HuH-7.5 (cell line): ENCODE results near the gene MYO5B.

Source experiments
- DNase-seq: peaks from one replicate; pipeline ENCODE4 v3.0.0; 2011; ENCODE audit warnings: low spot score

Gene MYO5B

DNA sequence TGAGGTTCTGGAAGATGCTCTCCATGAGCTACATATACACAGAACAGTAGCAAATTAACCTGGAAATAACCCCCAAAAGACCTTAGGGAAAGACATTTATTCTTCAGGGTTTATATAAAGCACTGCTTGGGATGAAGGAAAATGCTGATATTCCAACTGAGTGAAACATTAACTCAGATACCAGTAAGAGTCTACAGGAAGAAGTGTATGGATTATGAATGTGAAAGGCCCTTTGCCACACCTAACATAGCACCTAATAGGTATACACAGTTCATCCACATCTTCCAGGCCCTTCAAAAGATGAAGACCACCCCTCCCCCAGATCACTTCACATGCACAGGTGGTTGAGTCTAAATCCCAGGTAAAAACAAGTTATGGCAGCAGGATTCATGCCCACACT is 50.4 kb downstream of the MYO5B start:
- no peak for DNase-seq

DNA sequence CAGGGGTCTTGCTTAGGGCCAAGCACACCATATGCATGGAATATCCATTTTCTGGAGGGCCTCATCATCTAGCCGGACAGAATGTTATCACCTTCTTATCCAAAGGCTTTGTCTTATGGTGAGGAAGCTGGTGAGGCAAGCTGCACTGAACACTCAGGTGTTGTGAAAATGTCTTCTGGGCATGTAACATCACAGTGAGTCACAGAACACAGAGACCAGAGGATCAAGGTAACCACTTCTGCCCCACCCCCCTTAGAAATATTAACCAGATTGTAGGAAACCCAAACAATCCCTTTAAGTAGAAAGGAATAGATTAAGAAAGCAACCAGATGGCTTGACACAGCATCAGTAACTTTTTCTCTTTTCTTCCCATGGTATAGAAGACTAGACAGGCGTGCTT is 51.1 kb downstream of the MYO5B start:
- no peak for DNase-seq

DNA sequence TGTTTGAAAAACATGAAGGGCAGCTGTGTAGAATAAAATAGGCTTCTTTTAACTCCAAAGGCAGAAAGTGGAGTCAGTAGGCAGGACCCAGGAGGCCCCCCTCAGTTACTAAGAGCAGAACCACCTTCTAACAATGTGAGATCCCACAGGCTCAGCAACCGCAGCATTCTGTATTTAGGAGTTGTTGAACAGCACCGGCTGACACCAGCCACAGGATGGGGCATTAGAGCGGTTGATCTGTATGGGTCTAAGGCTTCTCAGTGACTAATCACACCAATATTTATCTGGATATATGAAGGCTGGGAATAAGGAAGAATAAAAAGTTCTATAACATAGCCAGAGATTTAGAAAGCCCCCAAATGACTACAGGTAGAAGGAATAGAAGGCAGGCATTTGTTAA is 51.7 kb downstream of the MYO5B start:
- no peak for DNase-seq

DNA sequence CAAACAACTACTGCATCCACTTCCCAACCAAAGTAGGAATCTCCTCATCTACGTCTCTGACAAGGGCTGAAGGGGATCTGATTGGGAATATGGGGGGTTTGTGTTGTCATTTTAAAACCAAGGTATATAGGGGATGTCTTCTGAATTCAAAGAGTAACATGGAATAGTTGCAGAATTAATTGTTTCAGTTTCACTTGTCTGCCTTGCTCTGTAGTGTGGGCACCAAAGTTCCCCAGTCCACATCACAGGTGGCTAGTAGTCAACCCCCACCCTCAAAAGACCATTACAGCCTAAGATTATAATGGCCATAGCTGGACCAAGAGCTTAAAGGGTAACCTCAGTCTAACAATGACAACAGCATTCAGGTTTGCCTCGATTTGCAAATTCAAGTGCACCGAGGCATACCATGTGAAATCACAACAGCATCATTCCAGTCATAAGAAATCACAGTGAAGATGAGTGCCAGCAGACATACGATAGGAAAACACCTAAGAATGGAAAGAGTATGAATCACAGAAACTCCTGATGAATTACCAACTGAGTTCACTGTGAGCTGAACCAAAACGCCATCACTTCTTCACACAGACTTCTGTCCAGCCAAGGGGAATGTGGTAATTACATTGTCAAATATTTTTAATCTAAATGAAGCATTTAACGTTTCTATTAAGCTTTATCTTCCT is 52.4 kb downstream of the MYO5B start:
- no peak for DNase-seq

DNA sequence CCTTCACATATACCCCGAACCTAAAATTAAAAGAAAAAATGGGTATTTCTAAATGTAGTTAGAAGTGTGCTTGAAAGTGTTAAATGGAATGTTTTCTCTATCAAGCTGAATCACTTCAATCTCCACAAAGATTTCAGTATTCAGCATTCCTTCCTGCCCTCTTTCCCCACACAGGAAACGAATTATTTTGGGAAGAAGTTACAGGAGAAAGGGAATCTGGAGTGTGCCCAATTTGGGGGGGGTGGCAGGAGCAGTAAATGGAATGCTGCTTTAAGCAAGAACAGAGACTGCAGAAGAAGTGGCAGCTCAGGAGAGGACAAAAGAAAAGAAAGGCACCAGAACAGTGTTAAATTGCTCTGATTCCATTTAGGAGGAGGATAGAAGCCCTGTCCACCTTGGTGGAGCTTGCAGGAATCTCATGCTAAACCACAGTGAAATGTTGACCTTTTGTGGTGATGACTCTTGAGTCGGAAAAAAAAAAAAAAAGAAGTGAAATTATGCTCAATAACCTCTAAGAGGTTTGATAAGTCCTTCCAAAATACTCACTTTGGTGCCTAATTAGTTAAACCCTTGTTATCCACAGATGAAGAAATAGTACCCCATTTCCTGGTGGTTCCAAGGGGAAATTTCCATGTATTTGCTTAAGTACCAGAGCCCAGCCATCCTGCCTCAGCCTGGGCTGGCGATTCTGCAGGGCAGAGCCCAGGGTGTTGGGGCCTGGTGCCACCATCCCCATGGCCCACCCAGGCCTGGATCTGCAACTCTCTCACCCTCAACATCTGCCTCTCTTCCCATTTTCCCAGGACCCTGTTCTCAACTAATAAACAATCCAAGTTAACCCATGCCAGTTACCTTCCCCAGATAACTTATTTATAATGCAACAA is 56.5 kb downstream of the MYO5B start:
- no peak for DNase-seq

DNA sequence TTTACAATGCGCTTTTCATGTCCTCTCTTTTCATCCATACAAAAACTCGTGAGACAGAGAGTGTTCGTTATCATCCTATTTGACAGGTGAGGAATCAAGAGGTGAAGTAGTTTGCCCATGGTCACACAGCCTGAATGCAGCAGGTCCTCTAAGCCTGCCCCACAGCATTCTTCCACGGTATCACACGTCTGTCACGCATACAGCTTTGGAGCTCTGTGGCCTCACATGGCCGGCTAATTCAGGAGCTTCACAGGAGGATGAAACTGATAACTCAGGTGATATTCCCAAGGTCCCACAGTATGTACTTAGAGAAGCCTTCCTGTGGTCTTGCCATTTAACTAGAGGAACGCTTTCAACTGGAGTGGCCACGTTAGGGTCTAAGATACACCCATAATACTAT is 59.0 kb downstream of the MYO5B start:
- no peak for DNase-seq

DNA sequence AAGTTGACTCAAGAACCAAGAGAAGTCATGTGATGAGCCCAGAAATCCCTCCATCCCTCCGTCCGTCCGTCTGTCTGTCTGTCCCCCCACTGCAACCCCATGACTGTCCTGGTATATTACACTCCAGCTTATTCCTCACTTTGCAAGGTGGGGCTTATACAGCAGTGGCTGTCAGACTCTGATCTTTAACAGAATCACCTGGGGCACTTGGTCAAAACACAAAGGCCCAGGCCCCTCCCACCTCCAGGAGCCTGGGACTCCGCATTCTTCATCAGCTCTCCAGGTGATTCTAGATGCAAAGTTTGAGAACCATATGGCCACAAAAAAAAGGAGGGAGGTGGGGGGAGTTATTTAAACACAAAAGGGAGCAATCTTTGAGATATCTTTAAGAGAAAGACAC is 61.4 kb downstream of the MYO5B start:
- no peak for DNase-seq

DNA sequence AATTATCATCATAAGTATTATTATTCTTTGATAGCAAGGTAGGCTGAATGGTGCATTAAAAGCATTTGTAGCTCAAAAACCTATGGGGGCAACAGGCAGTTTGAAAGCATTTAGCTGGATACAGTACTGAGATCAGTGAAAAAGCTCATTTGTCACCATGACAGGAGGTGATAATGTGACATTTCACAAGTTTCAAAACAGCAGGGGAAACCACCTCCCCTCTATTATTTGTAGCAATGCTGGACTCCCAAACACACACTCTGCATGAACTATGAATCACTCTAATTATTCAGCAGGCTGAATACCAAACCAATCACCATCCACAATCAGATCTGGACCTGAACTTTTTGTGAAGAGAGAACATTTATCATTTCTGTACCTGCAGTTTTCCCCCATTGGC is 63.4 kb downstream of the MYO5B start:
- no peak for DNase-seq

DNA sequence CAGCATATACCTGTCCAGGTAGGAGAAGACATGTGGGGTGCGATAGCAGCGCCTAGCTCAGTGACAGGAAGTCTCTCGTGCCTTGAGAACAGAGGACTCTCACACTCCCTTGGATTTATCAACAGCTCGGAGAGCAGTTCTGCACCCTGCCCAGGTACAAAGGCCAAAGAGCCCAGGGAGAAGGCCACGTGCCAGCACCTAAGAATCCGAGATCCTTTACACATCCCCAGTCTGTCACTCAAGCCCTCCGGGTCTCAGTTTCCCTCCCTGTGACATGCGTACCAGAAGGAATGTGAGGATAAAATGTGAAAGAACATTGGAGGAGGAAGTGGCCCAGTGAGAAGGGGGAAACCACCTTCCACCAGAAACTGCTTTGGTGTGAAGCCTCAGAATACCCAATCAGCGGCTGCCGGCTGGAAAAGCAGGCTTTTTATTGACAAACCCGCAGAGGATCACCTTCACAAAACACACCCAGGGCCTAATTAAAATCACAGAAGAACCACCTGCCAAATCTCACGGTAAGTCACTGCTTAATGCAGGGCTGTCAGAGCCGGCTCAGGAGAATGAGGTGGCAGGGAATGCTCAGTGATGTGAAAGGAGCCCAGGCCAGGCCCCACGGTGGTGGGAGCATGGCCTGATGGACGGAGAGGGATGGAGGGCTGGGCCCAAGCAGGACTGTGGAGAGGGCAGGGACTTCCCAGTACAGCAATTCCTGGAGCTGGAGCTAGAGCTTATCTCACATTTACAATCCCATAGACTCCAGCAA is 66.3 kb downstream of the MYO5B start:
- DNase-seq, result no peak

DNA sequence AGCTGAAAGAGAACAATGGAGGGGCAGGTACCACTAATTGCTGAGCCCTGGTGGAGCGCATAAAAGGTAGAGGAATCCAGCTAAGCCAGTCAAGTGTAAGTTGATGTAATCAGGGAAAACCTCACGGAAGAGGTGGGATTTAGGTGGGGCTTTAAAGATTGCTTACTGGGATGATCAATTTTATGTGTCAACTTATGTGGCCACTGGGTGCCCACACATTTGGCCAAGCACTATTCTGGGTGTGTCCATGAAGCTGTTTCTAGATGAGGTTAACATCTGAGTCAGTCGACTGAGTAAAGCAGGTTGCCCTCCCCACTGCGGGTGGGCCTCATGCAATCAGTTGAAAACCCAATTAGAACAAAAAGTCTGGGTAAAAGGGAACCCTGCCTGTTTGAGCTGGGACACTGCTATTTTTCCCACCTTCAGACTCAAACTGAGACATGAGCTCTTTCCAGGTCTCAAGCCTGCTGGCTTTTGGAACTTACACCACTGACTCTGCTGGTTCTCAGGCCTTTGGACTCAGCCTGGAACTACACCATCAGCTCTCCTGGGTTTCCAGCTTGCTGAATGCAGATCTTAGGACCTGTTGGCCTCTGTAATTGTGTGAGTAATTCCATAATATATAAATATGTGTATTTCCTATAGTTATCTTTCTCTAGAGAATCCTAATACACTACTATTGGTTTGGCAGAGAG is 67.3 kb downstream of the MYO5B start:
- DNase-seq, result no peak

DNA sequence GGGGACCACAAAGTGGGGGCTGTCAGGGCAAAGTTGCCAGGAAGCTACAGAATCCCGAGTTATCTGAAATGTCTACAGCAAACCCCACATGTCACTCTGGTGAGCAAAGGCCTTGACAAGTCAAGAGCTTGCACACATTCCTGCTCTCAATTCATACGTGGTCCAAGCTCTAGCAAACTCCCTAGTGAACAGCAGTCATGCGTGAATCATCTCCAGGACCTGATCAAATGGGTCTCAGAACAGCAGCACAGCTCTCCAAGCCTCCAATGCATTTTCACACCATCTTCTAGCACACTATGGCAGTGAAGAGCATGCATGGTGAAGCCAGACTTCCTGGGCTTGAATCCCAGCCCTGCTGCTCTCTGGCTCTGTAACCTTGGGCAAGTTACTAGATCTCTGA is 68.5 kb downstream of the MYO5B start:
- no peak for DNase-seq

DNA sequence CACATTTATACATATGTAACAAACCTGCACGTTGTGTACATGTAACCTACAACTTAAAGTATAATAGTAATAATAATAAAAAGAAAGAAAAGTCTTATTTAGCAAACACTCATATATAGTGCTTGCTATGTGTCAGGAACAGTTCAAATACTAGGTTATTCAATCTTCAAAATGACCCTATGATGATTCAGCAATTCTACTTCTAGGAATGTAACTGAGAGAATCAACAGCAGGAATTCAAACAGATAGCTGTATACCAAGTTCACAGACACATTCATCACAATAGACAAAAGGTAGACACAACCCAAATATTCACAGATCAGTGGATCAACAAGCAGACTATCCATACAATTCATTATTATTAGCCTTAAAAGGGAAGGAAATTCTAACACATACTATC is 69.5 kb downstream of the MYO5B start:
- DNase-seq, result no peak

DNA sequence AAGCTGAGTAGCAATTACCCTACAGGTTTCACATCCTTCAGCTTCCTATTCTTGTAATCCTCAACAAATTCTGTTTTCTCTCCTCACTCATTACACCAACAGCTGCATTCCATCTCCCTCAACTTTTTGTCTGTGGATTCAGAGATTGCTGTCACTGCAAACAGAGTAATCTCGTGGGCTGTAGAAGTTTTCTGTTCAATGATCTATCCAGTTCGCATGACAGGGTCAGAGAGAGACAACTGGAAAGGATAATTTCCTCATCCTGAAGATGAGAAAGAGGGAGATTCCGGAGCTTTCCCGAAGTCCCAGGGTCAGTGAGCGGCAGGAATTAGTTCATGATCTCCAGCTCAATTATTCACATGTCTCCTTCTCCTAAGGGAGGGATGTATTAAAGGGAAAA is 75.7 kb downstream of the MYO5B start:
- no peak for DNase-seq

DNA sequence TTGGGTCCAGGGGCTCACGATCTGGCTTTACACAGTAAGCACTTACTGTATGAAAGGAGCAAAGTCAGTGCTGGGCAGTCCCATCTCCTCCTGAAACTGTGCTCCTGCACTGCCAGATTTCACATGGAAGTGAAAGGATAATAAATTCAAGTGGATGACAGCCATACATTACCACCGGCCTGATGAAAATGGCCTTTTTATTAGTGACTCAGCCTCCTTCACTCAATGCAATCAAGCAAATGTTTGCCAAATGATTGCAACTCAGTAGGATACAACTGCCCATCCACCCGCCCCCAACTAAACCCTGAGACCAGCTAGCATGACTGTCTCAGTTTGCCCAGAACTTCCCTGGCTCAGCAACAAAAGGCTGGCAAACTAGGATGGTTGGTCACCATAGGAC is 77.1 kb downstream of the MYO5B start:
- no peak for DNase-seq

DNA sequence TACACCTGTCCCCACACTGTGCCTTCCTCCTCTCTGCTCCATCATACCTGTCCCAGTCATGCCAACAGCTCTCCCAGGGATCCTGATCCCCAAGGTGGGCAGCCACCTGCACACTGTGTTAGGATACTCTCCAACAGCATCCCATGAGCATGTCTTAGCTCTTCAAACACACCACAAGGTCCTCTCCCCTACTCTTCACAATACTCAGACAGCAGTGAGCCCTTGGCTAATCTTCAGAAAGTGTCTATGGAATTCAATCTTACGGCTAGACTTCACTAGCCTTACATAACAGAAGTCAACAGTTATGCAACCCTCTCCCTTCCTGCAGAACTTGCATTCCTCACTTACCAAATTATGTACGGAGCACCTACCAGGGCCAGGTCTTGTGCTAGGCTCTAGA is 79.9 kb downstream of the MYO5B start:
- no peak for DNase-seq

DNA sequence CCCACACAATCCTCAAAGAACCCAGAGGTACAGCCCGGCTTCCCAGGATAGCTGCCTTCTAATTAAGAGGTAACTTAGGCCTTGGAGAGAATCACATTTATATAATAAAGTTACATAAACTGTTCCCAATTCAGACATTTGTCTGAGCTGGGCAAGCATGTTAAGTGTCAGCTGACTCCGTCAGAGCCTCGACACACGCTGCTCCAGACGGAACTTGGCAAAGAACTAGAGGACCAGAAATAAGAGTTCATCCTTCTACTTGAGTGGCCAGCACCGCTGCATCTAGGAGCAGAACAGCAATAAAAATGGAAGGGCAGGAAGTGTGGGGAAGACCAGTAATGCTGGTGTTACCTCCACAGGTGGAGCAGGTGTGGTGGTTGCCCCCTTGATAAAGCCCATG is 80.5 kb downstream of the MYO5B start:
- no peak for DNase-seq

DNA sequence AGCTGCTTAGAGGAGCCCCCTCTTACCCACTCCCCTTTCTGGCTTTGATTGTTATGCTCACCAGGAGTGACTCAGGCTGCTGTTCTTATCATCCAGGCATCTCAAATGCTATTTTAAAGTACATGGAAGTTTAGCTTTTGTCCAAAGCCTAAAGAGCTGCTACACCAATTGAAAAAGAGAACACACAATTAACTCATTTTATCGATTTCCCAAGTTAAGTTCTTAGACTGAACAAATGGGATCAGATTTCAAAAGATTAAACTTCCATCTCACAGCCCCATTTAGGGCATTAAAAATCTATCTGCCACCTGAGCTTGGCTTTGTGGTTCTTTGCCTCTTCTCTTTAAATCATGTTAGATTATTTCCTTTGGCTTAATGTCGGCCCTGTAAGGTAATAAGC is 81.2 kb downstream of the MYO5B start:
- DNase-seq, result no peak

DNA sequence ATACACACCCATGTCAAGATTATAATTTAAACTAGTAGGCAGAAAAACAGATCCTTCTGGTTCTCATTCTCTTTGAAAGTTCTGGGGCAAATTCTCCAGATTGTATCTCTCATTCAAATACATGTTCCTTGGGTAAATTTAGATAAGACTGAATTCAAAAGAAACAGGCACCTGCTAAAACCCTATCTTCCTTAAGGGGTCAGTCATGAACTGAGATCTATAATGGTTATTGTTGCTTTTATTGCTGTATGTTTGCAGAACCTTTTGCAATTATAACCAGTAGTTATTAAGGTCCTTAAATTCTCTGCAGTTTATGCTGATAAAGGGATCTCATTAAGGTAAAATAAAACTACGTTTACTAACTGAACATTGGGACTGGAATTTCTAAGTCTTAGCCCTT is 83.5 kb downstream of the MYO5B start:
- no peak for DNase-seq

DNA sequence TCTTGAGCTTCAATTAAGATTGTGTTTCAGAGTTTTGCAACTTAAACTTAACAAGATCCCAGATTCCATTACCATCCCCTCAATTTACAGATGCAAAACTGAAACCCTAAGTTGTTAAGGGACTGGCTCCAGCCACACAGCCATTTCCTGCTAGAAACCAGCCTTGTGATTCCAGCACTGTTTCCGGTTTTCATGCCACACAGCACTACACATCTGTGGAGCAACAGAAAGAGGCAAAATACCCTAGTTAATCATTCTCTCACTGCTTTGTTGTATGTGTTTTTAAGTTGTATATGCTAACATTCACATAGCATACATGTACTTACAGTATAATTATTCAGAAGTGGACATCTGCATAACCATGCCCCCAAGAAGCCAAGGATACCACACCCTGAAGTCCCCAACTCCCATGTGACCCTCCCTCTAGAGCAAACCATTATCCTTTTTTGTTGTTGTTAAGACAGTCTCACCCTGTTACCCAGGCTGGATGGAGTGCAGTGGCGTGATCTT is 87.4 kb downstream of the MYO5B start:
- no peak for DNase-seq

DNA sequence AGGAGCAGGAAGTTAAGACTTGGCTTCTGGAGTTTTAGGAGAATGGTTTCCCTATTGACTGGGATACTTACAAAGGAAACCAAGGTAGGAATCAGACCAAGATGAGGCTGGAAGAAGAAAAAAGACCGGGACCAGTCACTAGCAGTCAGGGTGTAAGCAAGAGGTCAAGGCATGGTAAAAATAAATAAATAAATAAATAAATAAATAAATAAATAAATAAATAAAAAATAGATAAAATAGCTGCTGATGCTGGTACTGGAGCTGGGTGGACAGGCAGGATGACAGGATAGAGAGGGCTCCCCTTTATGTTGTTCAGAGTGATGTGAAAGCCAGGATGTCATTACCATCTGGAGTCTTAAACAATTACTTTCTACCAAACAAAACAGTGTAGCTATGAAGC is 89.9 kb downstream of the MYO5B start:
- no peak for DNase-seq

DNA sequence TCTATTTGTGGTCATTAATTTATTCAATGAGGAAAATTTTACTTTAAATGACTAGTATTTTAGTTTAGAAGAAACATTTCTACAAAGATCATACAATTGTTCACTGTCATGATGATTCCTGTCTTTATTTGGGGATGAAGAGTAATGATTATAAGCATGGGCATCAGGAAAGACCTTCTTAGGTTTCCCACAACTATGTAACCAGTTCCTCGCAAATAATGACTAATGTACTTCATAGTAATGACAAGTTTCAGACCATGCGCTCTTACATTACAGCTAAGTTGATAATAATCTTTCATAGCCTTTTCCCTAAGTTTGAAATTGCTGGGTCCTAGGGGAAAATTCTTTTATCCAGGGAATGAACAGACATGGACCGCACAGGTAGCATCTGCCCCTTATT is 90.5 kb downstream of the MYO5B start:
- DNase-seq, result no peak

DNA sequence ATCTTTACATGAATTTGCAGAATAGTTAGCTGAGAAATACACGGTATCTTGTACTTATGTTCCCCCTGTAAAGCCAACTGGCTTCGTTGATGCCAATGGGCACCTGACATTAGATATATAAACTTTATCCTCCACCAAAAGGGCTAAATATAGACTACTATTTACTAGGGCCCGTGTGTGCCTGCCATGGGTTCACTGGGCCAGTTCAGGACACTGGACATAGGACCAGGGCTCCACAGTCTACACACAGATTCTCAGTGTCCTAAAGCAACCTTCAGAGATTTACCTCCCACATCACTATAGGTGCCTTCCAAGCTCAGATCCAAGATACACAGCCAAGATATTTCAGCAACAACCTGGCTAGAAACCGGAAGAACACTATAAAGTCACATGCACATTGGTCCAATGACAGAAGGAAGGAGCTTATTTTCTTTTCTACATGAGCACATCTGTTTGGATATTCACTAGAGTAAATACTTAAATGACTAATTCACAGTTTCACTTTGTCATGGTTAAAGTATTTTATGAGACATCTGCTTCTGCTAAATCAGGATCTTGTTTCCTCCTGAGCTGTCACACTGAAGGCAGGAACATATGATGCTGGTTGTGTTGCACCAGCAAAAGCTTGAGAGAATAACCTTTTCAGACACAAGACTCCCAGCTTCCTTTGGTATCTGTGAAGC is 95.1 kb downstream of the MYO5B start:
- DNase-seq, result no peak
